HepG2 (cell line): ENCODE results near the gene PSMD12. TPM values are rescaled to one million over a fixed set of nuclear protein-coding genes. Genes with fewer than 3 reads are reported as not detected.
A peak's percentile ranks its signal among the peaks of the same experiment; 100 is the strongest.
"Not testable (repeated sequence)": the region's sequence is repeated elsewhere in the genome, so short reads cannot be mapped to it uniquely, and the experiment has no call there.

Experiments used
- ATAC-seq: fragments of 200-7000 bp; cut with Tn5 transposase; 3 replicates; pipeline ENCODE4 v1.9.1; 2020; ENCODE audit warnings: mild to moderate bottlenecking, moderate library complexity
- BruUV-seq: library from RNA; stranded (reverse); fragments of 400-500 nt; replicated peaks from 2 replicates; lab custom pipeline; 2021; lab: Mats Ljungman, UMichigan
- CTCF ChIA-PET: fragments of 300-600 bp; formaldehyde crosslinking; extraction: SDS; loops from one replicate; lab custom pipeline; 2021; ENCODE audit warnings: low total read pairs, inconsistent platforms, low intra/inter-chr PET ratio; lab: Yijun Ruan, JAX
- POLR2A ChIA-PET: fragments of 350-600 bp; sonication (Branson Sonifier 250); formaldehyde crosslinking; loops from one replicate; lab custom pipeline; 2020; ENCODE audit warnings: antibody characterized with exemption, inconsistent platforms; lab: Yijun Ruan, JAX
- DNase-seq: peaks from one replicate; pipeline ENCODE4 v3.0.0-alpha.2; 2015; ENCODE audit warnings: low spot score
- FAIRE-seq: peaks from 3 replicates; lab custom pipeline; 2011; peaks lifted over from hg19 to GRCh38; lab: Jason Lieb, UNC
- H2AFZ ChIP-seq: one replicate; pipeline ENCODE4 v1.6.1; 2011; ENCODE audit warnings: low read length, inconsistent platforms
- H3K27ac ChIP-seq: fragments of 300-600 bp; 3 replicates; pipeline ENCODE4 v1.8.0; 2011; ENCODE audit warnings: mixed run types, mild to moderate bottlenecking, mixed read lengths, low read length, inconsistent platforms; ENCODE audit not compliant: insufficient read depth; ENCODE audit errors: extremely low read length
- H3K27me3 ChIP-seq, 2 experiments: fragments of 200-600 bp in 1 of 2; 2 replicates in 1 of 2; 3 replicates in 1 of 2; pipeline versions ENCODE4 v1.6.0 to v1.8.0; 2011; ENCODE audit warnings: low read length in 2 of 2, mild to moderate bottlenecking in 2 of 2, moderate library complexity in 2 of 2, inconsistent platforms in 1 of 2; ENCODE audit not compliant: insufficient read depth in 2 of 2, control insufficient read depth in 1 of 2
- H3K36me3 ChIP-seq, 2 experiments: fragments of 200-600 bp in 1 of 2; replicated peaks in 1 of 2; 2 replicates in 1 of 2; 3 replicates in 1 of 2; pipeline versions ENCODE4 v1.5.1 to v1.8.0; 2011; ENCODE audit warnings: low read length in 2 of 2, inconsistent platforms in 1 of 2; ENCODE audit not compliant: insufficient read depth in 2 of 2, control insufficient read depth in 1 of 2
- H3K4me1 ChIP-seq: 2 replicates; pipeline ENCODE4 v1.5.1; 2012; ENCODE audit warnings: low read length, inconsistent platforms; ENCODE audit not compliant: insufficient read depth
- H3K4me2 ChIP-seq: 2 replicates; pipeline ENCODE4 v1.6.0; 2011; ENCODE audit warnings: low read depth, low read length, inconsistent platforms
- H3K4me3 ChIP-seq, 3 experiments: fragments of 200-600 bp in 1 of 3; sonication (generic), shearing (Covaris generic) in 1 of 3; replicated peaks in 1 of 3; 2 replicates each; pipeline ENCODE4 v1.5.1; 2011 to 2016; ENCODE audit warnings: low read length in 3 of 3, inconsistent platforms in 2 of 3, low read depth in 2 of 3, mild to moderate bottlenecking in 2 of 3, control low read depth in 1 of 3, mixed read lengths in 1 of 3; ENCODE audit not compliant: insufficient read depth in 1 of 3
- H3K79me2 ChIP-seq: one replicate; pipeline ENCODE4 v1.6.1; 2011; ENCODE audit warnings: low read length, inconsistent platforms; ENCODE audit not compliant: insufficient read depth
- H3K9ac ChIP-seq: 2 replicates; pipeline ENCODE4 v1.6.0; 2011; ENCODE audit warnings: mild to moderate bottlenecking, low read depth, low read length, inconsistent platforms; ENCODE audit not compliant: insufficient read depth
- H3K9me3 ChIP-seq: 2 replicates; pipeline ENCODE4 v1.5.1; 2012; ENCODE audit warnings: mild to moderate bottlenecking, low read length
- H4K20me1 ChIP-seq: 2 replicates; pipeline ENCODE4 v1.6.0; 2011; ENCODE audit warnings: inconsistent platforms, mild to moderate bottlenecking, low read length, moderate library complexity; ENCODE audit not compliant: insufficient read depth
- GFI1 ChIP-seq: sonication (generic); formaldehyde crosslinking; IDR thresholded peaks from 2 replicates; pipeline ENCODE4 v1.5.0; 2020; ENCODE audit warnings: missing genetic modification reagents, mild to moderate bottlenecking, borderline replicate concordance
- HNF4A ChIP-seq: sonication (generic); formaldehyde crosslinking; IDR thresholded peaks from 2 replicates; pipeline ENCODE4 v1.4.0; 2020; ENCODE audit warnings: missing genetic modification reagents
- NR2C2 ChIP-seq: sonication (generic); formaldehyde crosslinking; IDR thresholded peaks from 2 replicates; pipeline ENCODE4 v1.4.0; 2020; ENCODE audit warnings: missing genetic modification reagents, mild to moderate bottlenecking, moderate library complexity, borderline replicate concordance
- SOX13 ChIP-seq, 3 experiments: fragments of 450-650 bp in 1 of 3; sonication (generic) in 1 of 3; formaldehyde crosslinking in 1 of 3; IDR thresholded peaks in 2 of 3; conservative IDR thresholded peaks in 1 of 3; 2 replicates each; pipeline versions ENCODE4 v1.5.0 to v1.6.1; 2016 to 2020; ENCODE audit warnings: antibody characterized with exemption in 1 of 3, mild to moderate bottlenecking in 1 of 3, missing compliant biosample characterization in 1 of 3, missing genetic modification reagents in 1 of 3, moderate library complexity in 1 of 3
- SOX6 ChIP-seq, 2 experiments: fragments of 450-650 bp in 1 of 2; sonication (generic) in 1 of 2; formaldehyde crosslinking in 1 of 2; IDR thresholded peaks; 2 replicates each; pipeline versions ENCODE4 v1.4.0 to v1.6.1; 2017 to 2020; ENCODE audit warnings: antibody characterized with exemption in 1 of 2, mild to moderate bottlenecking in 1 of 2, missing genetic modification reagents in 1 of 2
- ZMYM3 ChIP-seq: sonication (generic); formaldehyde crosslinking; IDR thresholded peaks from 2 replicates; pipeline ENCODE4 v1.5.1; 2020; ENCODE audit warnings: mild to moderate bottlenecking, missing genetic modification reagents
- ZNF292 ChIP-seq: sonication (generic); formaldehyde crosslinking; IDR thresholded peaks from 2 replicates; pipeline ENCODE4 v1.8.1; 2022; ENCODE audit warnings: mild to moderate bottlenecking, low read depth, missing genetic modification reagents, borderline replicate concordance
- ZNF331 ChIP-seq: sonication (generic); formaldehyde crosslinking; IDR thresholded peaks from 2 replicates; pipeline ENCODE4 v1.4.0; 2020; ENCODE audit warnings: missing genetic modification reagents
- ZNF629 ChIP-seq: sonication (generic); formaldehyde crosslinking; conservative IDR thresholded peaks from 2 replicates; pipeline ENCODE4 v1.5.0; 2020; ENCODE audit warnings: missing genetic modification reagents
- WGBS: methylation state at CpG from one replicate; pipeline ENCODE4 v1.1.6; 2017; ENCODE audit warnings: low lambda C conversion rate; 5-methylcytosine and 5-hydroxymethylcytosine counted together
- in situ Hi-C: cut with HindIII; loops from 2 replicates; pipeline ENCODE4 v1.10.0; 2017; ENCODE audit warnings: low pct_unique_long_range_greater_than_20kb; ENCODE audit not compliant: extremely low pct_ligation_motif_present
- intact Hi-C: fragments of 100-400 bp; cut with micrococcal nuclease; formaldehyde crosslinking; loops from one replicate; pipeline ENCODE4 v1.10.0; 2022; ENCODE audit not compliant: unreplicated experiment
- polyA plus RNA-seq, 8 experiments: library from polyadenylated mRNA; depleted of rRNA in 3 of 8; stranded (reverse) in 7 of 8; unstranded in 1 of 8; fragments of >200 nt; fragmentation: Illumina TruSeq in 4 of 8; extraction: Trizol in 4 of 8; gene quantifications; 2 replicates each; pipeline versions ENCODE4 v1.2.1 to v1.2.3, GENCODE V29; 2011 to 2016; ENCODE audit warnings: low read depth in 4 of 8, missing spikeins in 1 of 8, mixed read lengths in 1 of 8; ENCODE audit not compliant: insufficient read depth in 1 of 8
- total RNA-seq, 5 experiments: library from RNA; depleted of rRNA; stranded (reverse); fragments of >200 nt; fragmentation: Illumina TruSeq; extraction: Trizol; gene quantifications; 2 replicates each; pipeline ENCODE4 v1.2.3, GENCODE V29; 2016; ENCODE audit warnings: low read depth in 1 of 5
- TF ChIP-seq, protein P1 (sequence below): sonication (generic); formaldehyde crosslinking; IDR thresholded peaks from 2 replicates; pipeline ENCODE4 v1.5.0; 2020; ENCODE audit warnings: mild to moderate bottlenecking, missing genetic modification reagents, moderate library complexity
- TF ChIP-seq, protein P2 (sequence below): sonication (generic); formaldehyde crosslinking; IDR thresholded peaks from 2 replicates; pipeline ENCODE4 v1.5.1; 2020; ENCODE audit warnings: mild to moderate bottlenecking, missing genetic modification reagents, moderate library complexity
- TF ChIP-seq, protein P3 (sequence below): sonication (generic); formaldehyde crosslinking; IDR thresholded peaks from 2 replicates; pipeline ENCODE4 v1.4.0; 2020; ENCODE audit warnings: missing genetic modification reagents, borderline replicate concordance

Gene PSMD12
- total and polyA plus RNA-seq, 2 of the 13 experiments (the other 11 are each of a cell fraction or from before 2014, with no cell fraction given), result 27.4 to 71.7 TPM

DNA sequence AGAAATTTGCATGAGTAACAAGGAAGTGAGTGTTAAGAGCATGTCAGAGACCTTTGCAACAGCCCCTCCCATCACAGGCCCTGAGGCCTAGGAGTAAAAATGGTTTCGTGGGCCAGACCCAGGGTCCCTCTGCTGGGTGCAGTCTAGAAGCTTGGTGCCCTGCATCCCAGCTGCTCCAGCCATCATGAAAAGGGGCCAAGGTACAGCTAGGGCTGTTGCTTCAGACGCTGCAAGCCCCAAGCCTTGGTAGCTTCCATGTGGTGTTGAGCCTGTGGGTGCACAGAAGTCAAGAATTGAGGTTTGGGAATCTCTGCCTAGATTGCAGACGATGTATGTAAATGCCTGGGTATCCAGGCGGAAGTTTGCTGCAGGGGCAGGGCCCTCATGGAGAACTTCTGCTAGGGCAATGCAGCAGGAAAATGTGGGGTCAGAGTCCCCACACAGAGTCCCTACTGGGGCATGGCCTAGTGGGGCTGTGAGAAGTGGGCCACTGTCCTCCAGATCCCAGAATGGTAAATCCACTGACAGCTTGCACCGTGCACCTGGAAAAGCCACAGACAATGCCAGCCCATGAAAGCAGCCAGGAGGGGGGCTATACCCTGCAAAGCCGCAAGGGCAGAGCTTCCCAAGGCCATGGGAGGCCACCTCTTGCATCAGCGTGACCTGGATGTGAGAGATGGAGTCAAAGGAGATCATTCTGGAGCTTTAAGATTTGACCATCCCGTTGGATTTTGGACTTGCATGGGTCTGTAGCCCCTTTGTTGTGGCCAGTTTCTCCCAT lies 34.8 kb downstream of the PSMD12 start:
- H3K9me3 ChIP-seq; BruUV-seq; H3K79me2 ChIP-seq; in situ Hi-C loops; H3K9ac ChIP-seq; FAIRE-seq; H4K20me1 ChIP-seq; H3K36me3 ChIP-seq; H3K27me3 ChIP-seq; CTCF ChIA-PET; H3K27ac ChIP-seq; H2AFZ ChIP-seq; TF ChIP-seq SOX13, SOX6 (IDR thresholded peaks at IDR 0.05): not testable (repeated sequence)
- ATAC-seq (peak; percentile 69), DNase-seq (peak; percentile 49)
- POLR2A ChIA-PET, result interaction anchor here (1.0 to 1.6 kb wide), 2 partner anchors 11 to 33 kb away, joined by 4 read pairs; no protein-coding TSS in a partner anchor
- H3K4me3 ChIP-seq, result 0 out of 6 replicates have a peak overlapping the region, but pooled peaks of 1 of the 3 experiments have one; percentile 6
- H3K4me2 ChIP-seq, result peak overlapping the region; percentile 60
- intact Hi-C loops, result loop anchor here (10.0 kb wide), 1 partner anchor 57 kb away; no protein-coding TSS in a partner anchor
- peaks cover 49% of the 10 kb centered on the region for H3K4me1 ChIP-seq
- 13% methylated on average over 8 of the region's 8 CpGs for WGBS
- TF ChIP-seq NR2C2 (CRISPR knock-in tag), result 0 out of 2 replicates have a peak, but pooled peaks have one; percentile 26
- TF ChIP-seq ZNF331 (CRISPR knock-in tag), result 0 out of 2 replicates have a peak, but pooled peaks have one; percentile 8
- TF ChIP-seq, protein P1, sequence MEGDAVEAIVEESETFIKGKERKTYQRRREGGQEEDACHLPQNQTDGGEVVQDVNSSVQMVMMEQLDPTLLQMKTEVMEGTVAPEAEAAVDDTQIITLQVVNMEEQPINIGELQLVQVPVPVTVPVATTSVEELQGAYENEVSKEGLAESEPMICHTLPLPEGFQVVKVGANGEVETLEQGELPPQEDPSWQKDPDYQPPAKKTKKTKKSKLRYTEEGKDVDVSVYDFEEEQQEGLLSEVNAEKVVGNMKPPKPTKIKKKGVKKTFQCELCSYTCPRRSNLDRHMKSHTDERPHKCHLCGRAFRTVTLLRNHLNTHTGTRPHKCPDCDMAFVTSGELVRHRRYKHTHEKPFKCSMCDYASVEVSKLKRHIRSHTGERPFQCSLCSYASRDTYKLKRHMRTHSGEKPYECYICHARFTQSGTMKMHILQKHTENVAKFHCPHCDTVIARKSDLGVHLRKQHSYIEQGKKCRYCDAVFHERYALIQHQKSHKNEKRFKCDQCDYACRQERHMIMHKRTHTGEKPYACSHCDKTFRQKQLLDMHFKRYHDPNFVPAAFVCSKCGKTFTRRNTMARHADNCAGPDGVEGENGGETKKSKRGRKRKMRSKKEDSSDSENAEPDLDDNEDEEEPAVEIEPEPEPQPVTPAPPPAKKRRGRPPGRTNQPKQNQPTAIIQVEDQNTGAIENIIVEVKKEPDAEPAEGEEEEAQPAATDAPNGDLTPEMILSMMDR (CRISPR knock-in tag), result peak; percentile 28
- peak in 1 of 2 experiments; percentile 36; a peak in 1 of 4 replicates for TF ChIP-seq SOX13 (CRISPR knock-in tag; conservative IDR thresholded peaks at IDR 0.05 in 1 of 2, IDR thresholded peaks at IDR 0.05 in 1 of 2)
- peak; percentile 19; the same call in 1 of the 2 replicates for TF ChIP-seq ZMYM3 (CRISPR knock-in tag)
- TF ChIP-seq, protein P2, sequence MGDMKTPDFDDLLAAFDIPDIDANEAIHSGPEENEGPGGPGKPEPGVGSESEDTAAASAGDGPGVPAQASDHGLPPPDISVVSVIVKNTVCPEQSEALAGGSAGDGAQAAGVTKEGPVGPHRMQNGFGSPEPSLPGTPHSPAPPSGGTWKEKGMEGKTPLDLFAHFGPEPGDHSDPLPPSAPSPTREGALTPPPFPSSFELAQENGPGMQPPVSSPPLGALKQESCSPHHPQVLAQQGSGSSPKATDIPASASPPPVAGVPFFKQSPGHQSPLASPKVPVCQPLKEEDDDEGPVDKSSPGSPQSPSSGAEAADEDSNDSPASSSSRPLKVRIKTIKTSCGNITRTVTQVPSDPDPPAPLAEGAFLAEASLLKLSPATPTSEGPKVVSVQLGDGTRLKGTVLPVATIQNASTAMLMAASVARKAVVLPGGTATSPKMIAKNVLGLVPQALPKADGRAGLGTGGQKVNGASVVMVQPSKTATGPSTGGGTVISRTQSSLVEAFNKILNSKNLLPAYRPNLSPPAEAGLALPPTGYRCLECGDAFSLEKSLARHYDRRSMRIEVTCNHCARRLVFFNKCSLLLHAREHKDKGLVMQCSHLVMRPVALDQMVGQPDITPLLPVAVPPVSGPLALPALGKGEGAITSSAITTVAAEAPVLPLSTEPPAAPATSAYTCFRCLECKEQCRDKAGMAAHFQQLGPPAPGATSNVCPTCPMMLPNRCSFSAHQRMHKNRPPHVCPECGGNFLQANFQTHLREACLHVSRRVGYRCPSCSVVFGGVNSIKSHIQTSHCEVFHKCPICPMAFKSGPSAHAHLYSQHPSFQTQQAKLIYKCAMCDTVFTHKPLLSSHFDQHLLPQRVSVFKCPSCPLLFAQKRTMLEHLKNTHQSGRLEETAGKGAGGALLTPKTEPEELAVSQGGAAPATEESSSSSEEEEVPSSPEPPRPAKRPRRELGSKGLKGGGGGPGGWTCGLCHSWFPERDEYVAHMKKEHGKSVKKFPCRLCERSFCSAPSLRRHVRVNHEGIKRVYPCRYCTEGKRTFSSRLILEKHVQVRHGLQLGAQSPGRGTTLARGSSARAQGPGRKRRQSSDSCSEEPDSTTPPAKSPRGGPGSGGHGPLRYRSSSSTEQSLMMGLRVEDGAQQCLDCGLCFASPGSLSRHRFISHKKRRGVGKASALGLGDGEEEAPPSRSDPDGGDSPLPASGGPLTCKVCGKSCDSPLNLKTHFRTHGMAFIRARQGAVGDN (CRISPR knock-in tag), result peak; percentile 61
- 0 out of 2 replicates have a peak, but pooled peaks have one; percentile 44 for TF ChIP-seq GFI1 (CRISPR knock-in tag)
- TF ChIP-seq HNF4A, result 0 out of 2 replicates have a peak, but pooled peaks have one; percentile 11
- TF ChIP-seq ZNF292 (CRISPR knock-in tag), result peak; percentile 77; the same call in 1 of the 2 replicates
- TF ChIP-seq ZNF629, result 0 out of 2 replicates have a peak, but pooled peaks have one; percentile 7
- TF ChIP-seq, protein P3, sequence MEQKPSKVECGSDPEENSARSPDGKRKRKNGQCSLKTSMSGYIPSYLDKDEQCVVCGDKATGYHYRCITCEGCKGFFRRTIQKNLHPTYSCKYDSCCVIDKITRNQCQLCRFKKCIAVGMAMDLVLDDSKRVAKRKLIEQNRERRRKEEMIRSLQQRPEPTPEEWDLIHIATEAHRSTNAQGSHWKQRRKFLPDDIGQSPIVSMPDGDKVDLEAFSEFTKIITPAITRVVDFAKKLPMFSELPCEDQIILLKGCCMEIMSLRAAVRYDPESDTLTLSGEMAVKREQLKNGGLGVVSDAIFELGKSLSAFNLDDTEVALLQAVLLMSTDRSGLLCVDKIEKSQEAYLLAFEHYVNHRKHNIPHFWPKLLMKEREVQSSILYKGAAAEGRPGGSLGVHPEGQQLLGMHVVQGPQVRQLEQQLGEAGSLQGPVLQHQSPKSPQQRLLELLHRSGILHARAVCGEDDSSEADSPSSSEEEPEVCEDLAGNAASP (CRISPR knock-in tag), result 0 out of 2 replicates have a peak, but pooled peaks have one; percentile 48
- TF ChIP-seq SOX6 (CRISPR knock-in tag; IDR thresholded peaks at IDR 0.05), result peak; percentile 71
